ENCODE data around the gene ANKRD31. TPM values are rescaled to one million over a fixed set of nuclear protein-coding genes. Genes with fewer than 3 reads are reported as not detected.

The ANKRD31 gene
- polyA plus RNA-seq, 2 of the 4 experiments (the other 2 are of a cell fraction): 0.15 to 0.49 TPM

- ChIA-PET POLR2A (no interaction called here), CTCF (interaction anchor here (0.5 kb wide), 1 partner anchor 24 kb away, joined by 4 read pairs; no protein-coding TSS in a partner anchor)
- no peak overlapping the region for H3K27ac ChIP-seq
- WGBS (ENCODE audit: missing lambda C conversion rate): 72% methylated on average over 10 of the region's 10 CpGs
- no peaks in the 10 kb centered on the region for H3K4me1 ChIP-seq
- no peaks in the 10 kb centered on the region for H3K9me3 ChIP-seq
- DNase-seq (ENCODE audit: low read depth in 1 of 2, low spot score in 1 of 2): no peak
- ATAC-seq: no peak; a peak in 2 of 6 replicates
- no peak for FAIRE-seq
- H3K4me2 ChIP-seq: no peak overlapping the region
- TF ChIP-seq MAFK (IDR thresholded peaks at IDR 0.05; ENCODE audit: partially characterized antibody) (peak; percentile 4), HOXB13 (CRISPR knock-in tag; IDR thresholded peaks at IDR 0.05; ENCODE audit: low read depth) (no peak)
- no peak overlapping the region for H3K4me3 ChIP-seq
Observed at GRCh38 chr5:75020016-75020656, 216.5 kb downstream of the ANKRD31 start.

GRCh38 chr5:75018805-75019587 is 217.7 kb downstream of the ANKRD31 start:
- no peak for ATAC-seq
- Histone ChIP-seq H3K9me3 (no peaks in the 10 kb centered on the region), H3K27ac (no peak overlapping the region), H3K4me3 (no peak overlapping the region), H3K4me2 (no peak overlapping the region), H3K4me1 (no peaks in the 10 kb centered on the region)
- TF ChIP-seq, protein P1, sequence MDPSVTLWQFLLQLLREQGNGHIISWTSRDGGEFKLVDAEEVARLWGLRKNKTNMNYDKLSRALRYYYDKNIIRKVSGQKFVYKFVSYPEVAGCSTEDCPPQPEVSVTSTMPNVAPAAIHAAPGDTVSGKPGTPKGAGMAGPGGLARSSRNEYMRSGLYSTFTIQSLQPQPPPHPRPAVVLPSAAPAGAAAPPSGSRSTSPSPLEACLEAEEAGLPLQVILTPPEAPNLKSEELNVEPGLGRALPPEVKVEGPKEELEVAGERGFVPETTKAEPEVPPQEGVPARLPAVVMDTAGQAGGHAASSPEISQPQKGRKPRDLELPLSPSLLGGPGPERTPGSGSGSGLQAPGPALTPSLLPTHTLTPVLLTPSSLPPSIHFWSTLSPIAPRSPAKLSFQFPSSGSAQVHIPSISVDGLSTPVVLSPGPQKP (IDR thresholded peaks at IDR 0.05; ENCODE audit: low read depth, low read length): no peak
- TF ChIP-seq HDAC2 (IDR thresholded peaks at IDR 0.05) (no peak), CEBPB (IDR thresholded peaks at IDR 0.05) (no peak), TP53 (CRISPR knock-in tag; IDR thresholded peaks at IDR 0.05) (no peak), NPAS2 (CRISPR knock-in tag; IDR thresholded peaks at IDR 0.05; ENCODE audit: borderline replicate concordance) (no peak), CHD2 (IDR thresholded peaks at IDR 0.05; ENCODE audit: low read length, partially characterized antibody) (no peak), ZC3H11A (IDR thresholded peaks at IDR 0.05) (no peak)
- TF ChIP-seq, protein P2, sequence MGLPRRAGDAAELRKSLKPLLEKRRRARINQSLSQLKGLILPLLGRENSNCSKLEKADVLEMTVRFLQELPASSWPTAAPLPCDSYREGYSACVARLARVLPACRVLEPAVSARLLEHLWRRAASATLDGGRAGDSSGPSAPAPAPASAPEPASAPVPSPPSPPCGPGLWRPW (IDR thresholded peaks at IDR 0.05): no peak
- no peak for DNase-seq (ENCODE audit: low read depth in 1 of 2, low spot score in 1 of 2)
- 56% methylated on average over 7 of the region's 7 CpGs for WGBS (ENCODE audit: missing lambda C conversion rate)
- no peak for FAIRE-seq
- ChIA-PET CTCF (no interaction called here), POLR2A (interaction anchor here (0.5 kb wide), 1 partner anchor 349 kb away, joined by 5 read pairs; no protein-coding TSS in a partner anchor)

Small RNAs within 50 kb of the gene (small RNA-seq; reads per million reads assigned to genes)
- gene SUMO2P5: 0 reads per million in 6 experiments

Other genes starting within 250 kb of the ANKRD31 start
- gene GCNT4, start 184.3 kb downstream of the ANKRD31 start, polyA plus RNA-seq (2011; rRNA removed): 0.34 and 0.39 TPM in 2 replicates
- 0.25 to 0.28 TPM (median 0.28 TPM) in 3 replicates for gene GCNT4, start 184.3 kb downstream of the ANKRD31 start, polyA plus RNA-seq (2017; fragmentation: RNase III; extraction: RNeasy Plus Mini Kit Qiagen cat#74134 plus additional on column Dnase treatment)
- gene HMGCR, start 100.3 kb upstream of the ANKRD31 start, polyA plus RNA-seq (2011; rRNA removed): 25.9 and 30.1 TPM in 2 replicates
- 28.6 to 35.0 TPM (median 33.4 TPM) in 3 replicates for gene HMGCR, start 100.3 kb upstream of the ANKRD31 start, polyA plus RNA-seq (2017; fragmentation: RNase III; extraction: RNeasy Plus Mini Kit Qiagen cat#74134 plus additional on column Dnase treatment)